Measurements from ENCODE around the gene SHMT2.
A peak's percentile ranks its signal among the peaks of the same experiment; 100 is the strongest.

SHMT2 gene

GRCh38 chr12:57211791-57212700, 17.5 kb upstream of the SHMT2 start:
- no peak for TF ChIP-seq CTCF (IDR thresholded peaks at IDR 0.05)

- TF ChIP-seq CTCF (IDR thresholded peaks at IDR 0.05) = no peak
Observed at GRCh38 chr12:57212701-57213057, 16.8 kb upstream of the SHMT2 start.

- TF ChIP-seq CTCF (IDR thresholded peaks at IDR 0.05) = peak; percentile 81
Observed at GRCh38 chr12:57213058-57213715, 16.3 kb upstream of the SHMT2 start.

- no peak for TF ChIP-seq CTCF (IDR thresholded peaks at IDR 0.05)
Observed at GRCh38 chr12:57213763-57214397, 15.6 kb upstream of the SHMT2 start.

GRCh38 chr12:57214398-57214781, 15.1 kb upstream of the SHMT2 start:
- peak; percentile 79 for TF ChIP-seq CTCF (IDR thresholded peaks at IDR 0.05)

GRCh38 chr12:57215065-57215464, 14.4 kb upstream of the SHMT2 start:
- no peak for TF ChIP-seq CTCF (IDR thresholded peaks at IDR 0.05)

- TF ChIP-seq CTCF (IDR thresholded peaks at IDR 0.05) = no peak
Observed at GRCh38 chr12:57215668-57216013, 13.9 kb upstream of the SHMT2 start.
